Mesendoderm (in vitro differentiated cells): ENCODE results near the gene CPEB2.

Experiments used
- DNase-seq: peaks from one replicate; pipeline ENCODE4 v3.0.0; 2013
- H2AK5ac ChIP-seq: 2 replicates; pipeline ENCODE4 v1.6.1; 2013; ENCODE audit warnings: low read length, inconsistent platforms
- H2BK120ac ChIP-seq: 2 replicates; pipeline ENCODE4 v1.6.1; 2013; ENCODE audit warnings: low read depth, mild to moderate bottlenecking, low read length, moderate library complexity, mixed read lengths
- H2BK15ac ChIP-seq: replicated peaks from 2 replicates; pipeline ENCODE4 v1.6.1; 2013; ENCODE audit warnings: low read depth, mild to moderate bottlenecking, moderate library complexity
- H2BK5ac ChIP-seq: 2 replicates; pipeline ENCODE4 v1.6.1; 2013; ENCODE audit warnings: low read length, inconsistent platforms
- H3K18ac ChIP-seq: 2 replicates; pipeline ENCODE4 v1.6.1; 2013; ENCODE audit warnings: mild to moderate bottlenecking, low read length, mixed read lengths
- H3K23ac ChIP-seq: one replicate; pipeline ENCODE4 v1.6.1; 2013; ENCODE audit warnings: low read length
- H3K27ac ChIP-seq: 2 replicates; pipeline ENCODE4 v1.5.1; 2013; ENCODE audit warnings: low read depth, mild to moderate bottlenecking, inconsistent platforms, low read length, moderate library complexity
- H3K27me3 ChIP-seq: 2 replicates; pipeline ENCODE4 v1.6.1; 2013; ENCODE audit warnings: low read length, control low read depth, mild to moderate bottlenecking, inconsistent platforms; ENCODE audit not compliant: insufficient read depth, poor library complexity
- H3K36me3 ChIP-seq: 2 replicates; pipeline ENCODE4 v1.6.1; 2013; ENCODE audit warnings: low read length, inconsistent platforms; ENCODE audit not compliant: control insufficient read depth, insufficient read depth
- H3K4ac ChIP-seq: one replicate; pipeline ENCODE4 v1.6.1; 2013; ENCODE audit warnings: low read depth, mild to moderate bottlenecking, low read length, moderate library complexity
- H3K4me1 ChIP-seq: 2 replicates; pipeline ENCODE4 v1.6.1; 2013; ENCODE audit warnings: low read depth, low read length, inconsistent platforms; ENCODE audit not compliant: control insufficient read depth
- H3K4me2 ChIP-seq: 2 replicates; pipeline ENCODE4 v1.6.1; 2013; ENCODE audit warnings: low read length
- H3K4me3 ChIP-seq: 2 replicates; pipeline ENCODE4 v1.5.1; 2013; ENCODE audit warnings: mild to moderate bottlenecking, low read length
- H3K56ac ChIP-seq: one replicate; pipeline ENCODE4 v1.6.1; 2013; ENCODE audit warnings: low read length
- H3K79me1 ChIP-seq: 2 replicates; pipeline ENCODE4 v1.6.1; 2013; ENCODE audit warnings: low read length, inconsistent platforms
- H3K79me2 ChIP-seq: 2 replicates; pipeline ENCODE4 v1.6.1; 2013; ENCODE audit warnings: mild to moderate bottlenecking, low read length; ENCODE audit not compliant: control insufficient read depth, insufficient read depth
- H3K9ac ChIP-seq: 2 replicates; pipeline ENCODE4 v1.6.1; 2013; ENCODE audit warnings: low read length, inconsistent platforms
- H4K5ac ChIP-seq: one replicate; pipeline ENCODE4 v1.6.1; 2013; ENCODE audit warnings: low read length
- H4K8ac ChIP-seq: one replicate; pipeline ENCODE4 v1.6.1; 2013; ENCODE audit warnings: low read depth, mild to moderate bottlenecking, control low read depth, low read length, moderate library complexity
- WGBS: extraction: QIAGEN DNeasy Blood & Tissue Kit; methylation state at CpG from one replicate; pipeline ENCODE4 v1.1.7; 2013; ENCODE audit warnings: low lambda C conversion rate, missing lambda C conversion rate; ENCODE audit not compliant: insufficient coverage; ENCODE audit errors: extremely low coverage; 5-methylcytosine and 5-hydroxymethylcytosine counted together

CPEB2 gene

GRCh38 chr4:15001248-15001868 lies 923 bp upstream of the CPEB2 start:
- no peak overlapping the region for H2BK120ac ChIP-seq
- H3K56ac ChIP-seq = peak overlapping the region; percentile 68
- peak overlapping the region; percentile 58 for H3K4me3 ChIP-seq
- H2AK5ac ChIP-seq = no peak overlapping the region
- H3K4ac ChIP-seq = no peak overlapping the region
- H3K79me2 ChIP-seq = no peaks in the 10 kb centered on the region
- H3K18ac ChIP-seq = peak overlapping the region; percentile 91
- H4K5ac ChIP-seq = no peak overlapping the region
- H2BK5ac ChIP-seq = no peak overlapping the region
- peak; percentile 65 for DNase-seq
- no peak overlapping the region for H4K8ac ChIP-seq
- H3K36me3 ChIP-seq = no peaks in the 10 kb centered on the region
- peak overlapping the region; percentile 75 for H3K27ac ChIP-seq
- H3K23ac ChIP-seq = no peak overlapping the region
- no peaks in the 10 kb centered on the region for H3K4me1 ChIP-seq
- peak overlapping the region; percentile 88 for H3K4me2 ChIP-seq
- peak overlapping the region; percentile 61 for H3K9ac ChIP-seq
- no peak overlapping the region for H2BK15ac ChIP-seq
- no CpG with 5 or more reads among the region's 32 CpGs for WGBS
- no peaks in the 10 kb centered on the region for H3K27me3 ChIP-seq
- no peaks in the 10 kb centered on the region for H3K79me1 ChIP-seq

- Histone ChIP-seq H3K4me2 (peak overlapping the region; percentile 67), H3K56ac (peak overlapping the region; percentile 94), H3K4ac (peak overlapping the region; percentile 44), H3K27ac (peak overlapping the region; percentile 95), H3K27me3 (no peaks in the 10 kb centered on the region), H2AK5ac (no peak overlapping the region), H3K18ac (peak overlapping the region; percentile 68), H2BK15ac (no peak overlapping the region), H2BK5ac (peak overlapping the region; percentile 67), H3K9ac (peak overlapping the region; percentile 90), H3K23ac (peak overlapping the region; percentile 66), H3K36me3 (no peaks in the 10 kb centered on the region), H3K79me1 (no peaks in the 10 kb centered on the region), H4K8ac (no peak overlapping the region), H3K4me3 (peak overlapping the region; percentile 69), H2BK120ac (no peak overlapping the region), H3K4me1 (peaks cover 2% of the 10 kb centered on the region), H3K79me2 (no peaks in the 10 kb centered on the region), H4K5ac (no peak overlapping the region)
- no CpG with 5 or more reads among the region's 74 CpGs for WGBS
- DNase-seq = peak; percentile 85
Observed at GRCh38 chr4:15002659-15003400, 549 bp downstream of the CPEB2 start.

- Histone ChIP-seq H3K27ac (peak overlapping the region; percentile 95), H4K5ac (no peak overlapping the region), H3K79me1 (no peaks in the 10 kb centered on the region), H3K4me2 (peak overlapping the region; percentile 62), H3K18ac (peak overlapping the region; percentile 68), H3K27me3 (no peaks in the 10 kb centered on the region), H2BK5ac (no peak overlapping the region), H2BK120ac (peak overlapping the region; percentile 37), H2BK15ac (no peak overlapping the region), H4K8ac (no peak overlapping the region), H3K9ac (peak overlapping the region; percentile 90), H3K56ac (peak overlapping the region; percentile 94), H3K4me1 (peaks cover 2% of the 10 kb centered on the region), H3K79me2 (no peaks in the 10 kb centered on the region), H3K36me3 (no peaks in the 10 kb centered on the region), H2AK5ac (no peak overlapping the region), H3K4ac (peak overlapping the region; percentile 44), H3K4me3 (peak overlapping the region; percentile 53), H3K23ac (no peak overlapping the region)
- WGBS = no CpG with 5 or more reads among the region's 65 CpGs
- peak; percentile 63 for DNase-seq
Observed at GRCh38 chr4:15003401-15003890, 1.2 kb downstream of the CPEB2 start.

GRCh38 chr4:15003891-15004738 lies 1.8 kb downstream of the CPEB2 start:
- Histone ChIP-seq H3K4me3 (peak overlapping the region; percentile 64), H3K18ac (peak overlapping the region; percentile 68), H4K8ac (no peak overlapping the region), H3K79me2 (no peaks in the 10 kb centered on the region), H3K27ac (peak overlapping the region; percentile 95), H3K56ac (peak overlapping the region; percentile 94), H4K5ac (no peak overlapping the region), H2BK15ac (no peak overlapping the region), H2BK5ac (no peak overlapping the region), H3K9ac (peak overlapping the region; percentile 76), H3K36me3 (no peaks in the 10 kb centered on the region), H3K79me1 (no peaks in the 10 kb centered on the region), H3K27me3 (no peaks in the 10 kb centered on the region), H3K4ac (no peak overlapping the region), H3K23ac (no peak overlapping the region), H3K4me2 (peak overlapping the region; percentile 53), H2BK120ac (peak overlapping the region; percentile 49), H3K4me1 (peaks cover 2% of the 10 kb centered on the region), H2AK5ac (no peak overlapping the region)
- WGBS = no CpG with 5 or more reads among the region's 109 CpGs
- DNase-seq = peak; percentile 64

- Histone ChIP-seq H3K4ac (no peak overlapping the region), H3K36me3 (no peaks in the 10 kb centered on the region), H3K9ac (peak overlapping the region; percentile 76), H3K27ac (peak overlapping the region; percentile 95), H3K79me1 (no peaks in the 10 kb centered on the region), H3K4me2 (peak overlapping the region; percentile 77), H2AK5ac (no peak overlapping the region), H2BK15ac (no peak overlapping the region), H3K56ac (peak overlapping the region; percentile 94), H3K23ac (no peak overlapping the region), H2BK120ac (no peak overlapping the region), H3K27me3 (no peaks in the 10 kb centered on the region), H2BK5ac (no peak overlapping the region), H3K4me1 (peaks cover 2% of the 10 kb centered on the region), H3K79me2 (no peaks in the 10 kb centered on the region), H4K8ac (no peak overlapping the region), H4K5ac (no peak overlapping the region), H3K4me3 (peak overlapping the region; percentile 64), H3K18ac (peak overlapping the region; percentile 68)
- peak; percentile 75 for DNase-seq
- WGBS = no CpG with 5 or more reads among the region's 43 CpGs
Observed at GRCh38 chr4:15004739-15005301, 2.5 kb downstream of the CPEB2 start.
